GM13976 (cell line): ENCODE data around the gene C7orf57.
A peak's percentile ranks its signal among the peaks of the same experiment; 100 is the strongest.
"Not testable (repeated sequence)": the region's sequence is repeated elsewhere in the genome, so short reads cannot be mapped to it uniquely, and the experiment has no call there.

Experiments used
- DNase-seq: peaks from one replicate; pipeline ENCODE4 v3.0.0; 2012; ENCODE audit warnings: low spot score
- CTCF ChIP-seq: IDR thresholded peaks from 2 replicates; pipeline ENCODE4 v1.5.1; 2012; ENCODE audit warnings: borderline replicate concordance, mild to moderate bottlenecking; ENCODE audit not compliant: insufficient read depth; ENCODE audit errors: extremely low read depth, missing control alignments, control extremely low read depth
- in situ Hi-C: fragments of 300-500 bp; cut with MboI; formaldehyde crosslinking; loops from one replicate; pipeline ENCODE4 v1.12.0; 2022; ENCODE audit warnings: low sequenced_read_pairs, mixed read lengths, inconsistent platforms; ENCODE audit not compliant: unreplicated experiment

Gene C7orf57

DNA sequence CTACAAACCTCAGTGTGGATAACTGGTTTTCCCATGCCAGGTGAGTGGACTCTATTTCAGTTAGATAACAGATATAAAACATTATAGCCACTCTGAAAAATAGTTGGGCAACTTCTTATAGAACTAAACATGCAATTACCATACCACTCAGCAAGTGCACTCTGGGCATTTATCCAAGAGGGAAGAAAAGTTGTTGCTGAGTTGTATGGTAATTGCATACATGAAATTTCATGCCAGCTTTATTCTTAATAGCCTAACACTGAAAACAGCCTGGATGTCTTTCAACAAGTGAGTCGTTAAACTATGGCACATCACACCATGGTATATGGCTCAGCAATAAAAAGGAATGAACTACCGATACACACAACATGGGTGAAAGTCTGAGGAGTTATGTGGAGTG is 43.1 kb downstream of the C7orf57 start:
- TF ChIP-seq CTCF: no peak
- DNase-seq: no peak
- in situ Hi-C loops: loop anchor here (25.0 kb wide), 1 partner anchor 184 kb away; no protein-coding TSS in a partner anchor

GRCh38 chr7:48082378-48082777 is 47.0 kb downstream of the C7orf57 start:
- not testable (repeated sequence) for DNase-seq
- in situ Hi-C loops: loop anchor here (25.0 kb wide), 1 partner anchor 180 kb away; no protein-coding TSS in a partner anchor

GRCh38 chr7:48083114-48083830 is 47.9 kb downstream of the C7orf57 start:
- no peak for DNase-seq
- in situ Hi-C loops: loop anchor here (25.0 kb wide), 1 partner anchor 179 kb away; no protein-coding TSS in a partner anchor

GRCh38 chr7:48084727-48085432 is 49.5 kb downstream of the C7orf57 start:
- in situ Hi-C loops: loop anchor here (25.0 kb wide), 1 partner anchor 177 kb away; no protein-coding TSS in a partner anchor

More at GRCh38 chr7:48083114-48083830, 47.9 kb downstream of the C7orf57 start:
- no peak for TF ChIP-seq CTCF

GRCh38 chr7:48085433-48085791 is 50.1 kb downstream of the C7orf57 start:
- no peak for DNase-seq
- in situ Hi-C loops: loop anchor here (25.0 kb wide), 1 partner anchor 177 kb away; no protein-coding TSS in a partner anchor
- no peak for TF ChIP-seq CTCF

More at GRCh38 chr7:48084727-48085432, 49.5 kb downstream of the C7orf57 start:
- TF ChIP-seq CTCF: no peak
- DNase-seq: peak; percentile 83

DNA sequence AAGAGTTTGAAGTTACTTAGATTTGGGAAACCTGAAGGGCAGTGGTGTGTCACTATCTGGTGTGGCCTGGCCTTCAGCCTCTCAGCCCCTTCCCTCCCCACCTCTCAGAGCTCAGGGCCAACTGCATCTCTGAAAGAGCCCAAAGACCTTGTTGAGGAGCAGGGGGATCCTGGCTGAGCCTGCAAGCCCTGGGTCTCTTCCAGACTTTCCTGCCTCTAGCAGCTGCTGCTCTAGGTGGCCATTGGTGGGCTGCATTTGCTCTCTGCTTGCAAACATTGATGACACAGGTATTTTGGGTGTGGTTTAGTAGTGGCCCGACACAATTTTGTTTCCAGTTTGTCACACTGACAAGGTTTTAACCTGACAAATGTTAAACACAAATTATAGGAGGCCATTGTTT is 50.6 kb downstream of the C7orf57 start:
- no peak for TF ChIP-seq CTCF
- in situ Hi-C loops: loop anchor here (25.0 kb wide), 1 partner anchor 176 kb away; no protein-coding TSS in a partner anchor
- DNase-seq: no peak

GRCh38 chr7:48087349-48087748 is 52.0 kb downstream of the C7orf57 start:
- in situ Hi-C loops: loop anchor here (25.0 kb wide), 1 partner anchor 175 kb away; no protein-coding TSS in a partner anchor
- TF ChIP-seq CTCF: no peak
- DNase-seq: no peak
